ENCODE data around the gene AKT2. TPM values are rescaled to one million over a fixed set of nuclear protein-coding genes. Genes with fewer than 3 reads are reported as not detected.

AKT2 gene
- total RNA-seq, 1 donor from 2014 or later = 89.8 TPM

DNA sequence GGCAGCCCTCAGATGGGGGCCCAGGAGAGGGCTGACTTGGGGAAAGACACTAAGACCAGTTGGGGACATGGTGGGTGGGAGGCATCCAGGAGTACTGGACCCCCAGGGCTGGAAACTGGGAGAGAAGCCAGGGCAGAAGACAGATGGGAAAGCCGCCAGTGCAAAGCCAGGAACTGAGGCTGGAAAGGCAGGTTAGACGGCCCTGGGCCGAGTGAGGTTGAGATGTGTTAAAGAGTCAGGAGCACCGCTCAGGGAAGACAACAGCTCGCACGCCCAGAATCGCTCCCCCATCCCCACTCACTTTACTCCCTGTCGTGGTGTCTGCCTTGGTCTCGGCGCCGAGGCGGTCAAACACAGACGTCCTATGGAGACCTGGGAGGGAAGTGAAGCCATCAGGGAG is 38.6 kb upstream of the AKT2 start:
- TF ChIP-seq, protein P1, sequence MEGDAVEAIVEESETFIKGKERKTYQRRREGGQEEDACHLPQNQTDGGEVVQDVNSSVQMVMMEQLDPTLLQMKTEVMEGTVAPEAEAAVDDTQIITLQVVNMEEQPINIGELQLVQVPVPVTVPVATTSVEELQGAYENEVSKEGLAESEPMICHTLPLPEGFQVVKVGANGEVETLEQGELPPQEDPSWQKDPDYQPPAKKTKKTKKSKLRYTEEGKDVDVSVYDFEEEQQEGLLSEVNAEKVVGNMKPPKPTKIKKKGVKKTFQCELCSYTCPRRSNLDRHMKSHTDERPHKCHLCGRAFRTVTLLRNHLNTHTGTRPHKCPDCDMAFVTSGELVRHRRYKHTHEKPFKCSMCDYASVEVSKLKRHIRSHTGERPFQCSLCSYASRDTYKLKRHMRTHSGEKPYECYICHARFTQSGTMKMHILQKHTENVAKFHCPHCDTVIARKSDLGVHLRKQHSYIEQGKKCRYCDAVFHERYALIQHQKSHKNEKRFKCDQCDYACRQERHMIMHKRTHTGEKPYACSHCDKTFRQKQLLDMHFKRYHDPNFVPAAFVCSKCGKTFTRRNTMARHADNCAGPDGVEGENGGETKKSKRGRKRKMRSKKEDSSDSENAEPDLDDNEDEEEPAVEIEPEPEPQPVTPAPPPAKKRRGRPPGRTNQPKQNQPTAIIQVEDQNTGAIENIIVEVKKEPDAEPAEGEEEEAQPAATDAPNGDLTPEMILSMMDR (IDR thresholded peaks at IDR 0.05; ENCODE audit: unreplicated experiment) = no peak
- no peak overlapping the region for H3K4me3 Mint-ChIP-seq (ENCODE audit: unreplicated experiment)
- no peaks in the 10 kb centered on the region for H3K9me3 Mint-ChIP-seq (ENCODE audit: unreplicated experiment)
- H3K36me3 Mint-ChIP-seq (ENCODE audit: low read depth, unreplicated experiment) = peaks cover 37% of the 10 kb centered on the region
- no peaks in the 10 kb centered on the region for H3K4me1 Mint-ChIP-seq (ENCODE audit: unreplicated experiment)
- H3K27ac Mint-ChIP-seq (ENCODE audit: unreplicated experiment) = no peak overlapping the region
- peaks cover 6% of the 10 kb centered on the region for H3K27me3 Mint-ChIP-seq (ENCODE audit: unreplicated experiment)
- no peak for DNase-seq (ENCODE audit: low spot score)

DNA sequence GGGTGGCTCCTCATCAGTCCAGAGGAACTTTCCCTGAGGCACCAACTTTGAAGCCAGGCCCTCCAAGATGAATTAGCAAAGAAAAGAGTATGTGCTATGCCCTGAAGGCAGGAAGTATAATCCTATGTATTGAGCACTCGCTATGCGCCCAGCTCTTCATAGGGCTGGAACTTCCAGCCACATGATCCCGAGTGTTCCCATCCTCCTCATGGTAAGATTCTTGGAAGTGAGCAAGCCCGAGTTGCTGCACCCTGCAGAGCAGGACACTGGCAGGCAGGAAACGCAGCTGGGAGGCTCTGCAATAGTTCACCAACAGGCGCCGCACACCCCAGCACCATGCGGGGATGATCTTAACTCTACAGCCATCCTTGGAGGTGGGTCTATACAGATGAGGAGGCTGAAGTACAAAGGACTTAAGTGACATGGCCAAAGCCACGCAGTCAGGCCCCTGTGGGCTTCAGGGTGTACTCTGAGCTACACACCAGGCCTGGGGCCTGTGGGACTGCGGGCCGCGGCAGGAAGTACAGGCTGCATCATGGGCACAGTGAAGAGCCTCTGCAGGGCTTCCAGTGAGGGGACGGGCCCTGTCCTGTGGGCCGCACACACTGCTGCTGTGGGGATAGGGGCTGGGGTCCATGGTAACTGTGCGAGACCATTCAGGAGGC is 37.9 kb upstream of the AKT2 start:
- peaks cover 5% of the 10 kb centered on the region for H3K27me3 Mint-ChIP-seq (ENCODE audit: unreplicated experiment)
- DNase-seq (ENCODE audit: low spot score) = no peak
- H3K27ac Mint-ChIP-seq (ENCODE audit: unreplicated experiment) = no peak overlapping the region
- TF ChIP-seq, protein P1 (IDR thresholded peaks at IDR 0.05; ENCODE audit: unreplicated experiment) = no peak
- peaks cover 38% of the 10 kb centered on the region for H3K36me3 Mint-ChIP-seq (ENCODE audit: low read depth, unreplicated experiment)
- no peaks in the 10 kb centered on the region for H3K9me3 Mint-ChIP-seq (ENCODE audit: unreplicated experiment)
- no peaks in the 10 kb centered on the region for H3K4me1 Mint-ChIP-seq (ENCODE audit: unreplicated experiment)
- peak overlapping the region; percentile 67 for H3K4me3 Mint-ChIP-seq (ENCODE audit: unreplicated experiment)

DNA sequence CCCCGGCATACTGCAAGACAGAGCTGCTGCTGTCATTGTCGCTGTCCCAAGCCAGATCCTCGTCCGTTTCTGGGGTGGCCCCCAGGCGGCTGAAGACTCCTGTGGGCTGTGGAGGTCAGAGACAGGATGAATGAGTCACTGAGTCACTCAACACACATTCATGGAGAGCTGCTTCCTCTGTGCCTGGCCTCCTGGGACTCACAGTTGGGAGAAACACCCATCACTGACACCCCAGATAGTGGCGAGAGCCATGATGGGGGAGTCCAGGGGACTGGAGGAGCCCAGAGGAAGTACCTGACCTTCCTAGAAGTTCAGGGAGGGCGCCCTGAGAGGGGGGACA is 37.1 kb upstream of the AKT2 start:
- TF ChIP-seq, protein P1 (IDR thresholded peaks at IDR 0.05; ENCODE audit: unreplicated experiment) = no peak
- Mint-ChIP-seq H3K4me1 (ENCODE audit: unreplicated experiment) (no peaks in the 10 kb centered on the region), H3K4me3 (ENCODE audit: unreplicated experiment) (peak overlapping the region; percentile 67), H3K36me3 (ENCODE audit: low read depth, unreplicated experiment) (peaks cover 34% of the 10 kb centered on the region), H3K27ac (ENCODE audit: unreplicated experiment) (no peak overlapping the region), H3K9me3 (ENCODE audit: unreplicated experiment) (no peaks in the 10 kb centered on the region), H3K27me3 (ENCODE audit: unreplicated experiment) (peaks cover 5% of the 10 kb centered on the region)
- DNase-seq (ENCODE audit: low spot score) = no peak

DNA sequence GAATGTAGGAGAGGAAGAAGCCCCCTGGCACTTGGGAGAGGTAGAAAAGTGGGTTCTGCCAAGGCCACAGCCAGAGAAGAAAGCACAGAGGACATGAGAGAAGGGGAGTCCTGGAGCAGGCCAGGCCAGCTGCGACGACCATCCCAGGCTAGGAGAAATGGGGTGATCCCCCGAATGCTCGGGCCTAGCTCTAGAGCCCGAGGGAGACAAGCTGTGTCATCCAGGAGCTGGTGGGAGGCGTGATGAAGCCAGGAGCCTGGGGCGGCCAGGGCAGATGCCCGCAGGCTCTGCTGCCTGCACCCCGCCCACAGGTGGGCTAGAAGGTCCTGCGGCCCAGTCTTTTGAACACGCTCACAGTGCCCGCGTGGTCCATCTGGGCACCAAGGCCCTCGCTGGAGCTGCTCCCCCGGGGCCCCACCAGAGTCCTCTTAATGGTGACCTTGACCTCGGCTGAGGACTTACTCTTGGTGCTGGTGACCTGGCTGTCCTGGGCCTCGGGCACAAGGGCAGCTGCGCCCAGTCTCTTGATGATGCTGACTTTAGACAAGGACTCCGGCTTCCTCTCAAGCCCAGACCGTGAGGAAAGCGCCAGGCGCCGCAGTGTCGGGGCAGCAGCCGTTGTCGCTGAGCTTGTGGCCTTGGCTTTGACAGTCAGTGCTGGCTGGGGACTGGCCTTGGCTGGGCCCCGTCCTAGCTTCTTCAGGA is 36.6 kb upstream of the AKT2 start:
- Mint-ChIP-seq H3K9me3 (ENCODE audit: unreplicated experiment) (no peaks in the 10 kb centered on the region), H3K27me3 (ENCODE audit: unreplicated experiment) (peaks cover 5% of the 10 kb centered on the region), H3K4me3 (ENCODE audit: unreplicated experiment) (no peak overlapping the region), H3K36me3 (ENCODE audit: low read depth, unreplicated experiment) (peaks cover 35% of the 10 kb centered on the region), H3K27ac (ENCODE audit: unreplicated experiment) (no peak overlapping the region), H3K4me1 (ENCODE audit: unreplicated experiment) (no peaks in the 10 kb centered on the region)
- DNase-seq (ENCODE audit: low spot score) = no peak
- TF ChIP-seq, protein P1 (IDR thresholded peaks at IDR 0.05; ENCODE audit: unreplicated experiment) = no peak

DNA sequence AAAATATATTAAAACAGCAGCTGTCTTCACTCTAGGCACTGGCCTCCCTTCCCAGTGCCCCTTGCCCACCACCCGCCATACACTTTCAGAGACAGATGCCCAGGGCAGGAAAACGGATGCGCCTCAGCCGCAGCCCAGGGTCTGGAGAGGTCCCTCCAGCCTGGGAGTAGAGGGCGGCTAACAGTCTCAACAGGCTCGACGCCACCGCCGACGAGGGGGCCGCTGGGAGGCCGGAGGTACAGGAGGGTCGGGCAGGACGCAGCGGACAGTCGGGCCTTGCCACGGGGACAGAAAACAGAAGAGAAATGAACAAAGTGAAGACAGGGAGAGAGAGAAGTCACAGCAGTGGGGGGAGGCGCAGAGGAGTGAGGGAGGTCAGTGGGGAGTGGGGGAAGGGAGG is 35.9 kb upstream of the AKT2 start:
- Mint-ChIP-seq H3K4me1 (ENCODE audit: unreplicated experiment) (no peaks in the 10 kb centered on the region), H3K4me3 (ENCODE audit: unreplicated experiment) (no peak overlapping the region), H3K9me3 (ENCODE audit: unreplicated experiment) (no peaks in the 10 kb centered on the region), H3K36me3 (ENCODE audit: low read depth, unreplicated experiment) (peaks cover 36% of the 10 kb centered on the region), H3K27ac (ENCODE audit: unreplicated experiment) (no peak overlapping the region), H3K27me3 (ENCODE audit: unreplicated experiment) (peaks cover 5% of the 10 kb centered on the region)
- no peak for DNase-seq (ENCODE audit: low spot score)
- TF ChIP-seq, protein P1 (IDR thresholded peaks at IDR 0.05; ENCODE audit: unreplicated experiment) = no peak

Data from endothelial cell (in vitro differentiated cells).